Lower lobe of right lung (tissue), 2 donors: ENCODE measurements around the gene ECHS1. TPM values are rescaled to one million over a fixed set of nuclear protein-coding genes. Genes with fewer than 3 reads are reported as not detected.
A peak's percentile ranks its signal among the peaks of the same experiment; 100 is the strongest.
"Not testable (repeated sequence)": the region's sequence is repeated elsewhere in the genome, so short reads cannot be mapped to it uniquely, and the experiment has no call there.

Experiments used
- ATAC-seq, 2 donors: fragments of 200-7000 bp; cut with Tn5 transposase; one replicate each; pipeline ENCODE4 v1.9.1; 2020 to 2022; ENCODE audit warnings: mild to moderate bottlenecking in 2 of 2, moderate library complexity in 2 of 2
- DNase-seq: peaks from one replicate; pipeline ENCODE4 v3.0.0-alpha.2; 2020
- H3K27ac ChIP-seq: fragments of 200-600 bp; one replicate; pipeline ENCODE4 v1.8.0; 2022
- H3K27me3 ChIP-seq: fragments of 200-600 bp; one replicate; pipeline ENCODE4 v1.8.0; 2022; ENCODE audit warnings: low read depth
- H3K36me3 ChIP-seq: fragments of 200-600 bp; one replicate; pipeline ENCODE4 v1.8.0; 2022; ENCODE audit warnings: mild to moderate bottlenecking
- H3K4me1 ChIP-seq: fragments of 200-600 bp; one replicate; pipeline ENCODE4 v1.8.0; 2022
- H3K4me3 ChIP-seq: fragments of 200-600 bp; one replicate; pipeline ENCODE4 v1.8.0; 2022; ENCODE audit warnings: mild to moderate bottlenecking
- H3K9me3 ChIP-seq: fragments of 200-600 bp; one replicate; pipeline ENCODE4 v1.8.0; 2022
- intact Hi-C: fragments of 100-400 bp; cut with DNase I; formaldehyde crosslinking; loops from one replicate; pipeline ENCODE4 v1.11.0; 2022
- total RNA-seq: library from RNA; stranded (reverse); fragmentation: NEBNext Ultra II Directional; extraction: Animal tissue kit (Norgen Biotek cat#: 25700); gene quantifications from one replicate; pipeline ENCODE4 v1.2.1, GENCODE V29; 2021
- TF ChIP-seq, protein P1 (sequence below): fragments of 200-600 bp; IDR thresholded peaks from one replicate; pipeline ENCODE4 v1.8.0; 2022; ENCODE audit warnings: antibody characterized with exemption, mild to moderate bottlenecking
- donor health status: DM: no; HTN: yes; CAD: no; lungs with severe emphysema.

Gene ECHS1
- total RNA-seq, 1 donor from 2014 or later, result 59.5 TPM

DNA sequence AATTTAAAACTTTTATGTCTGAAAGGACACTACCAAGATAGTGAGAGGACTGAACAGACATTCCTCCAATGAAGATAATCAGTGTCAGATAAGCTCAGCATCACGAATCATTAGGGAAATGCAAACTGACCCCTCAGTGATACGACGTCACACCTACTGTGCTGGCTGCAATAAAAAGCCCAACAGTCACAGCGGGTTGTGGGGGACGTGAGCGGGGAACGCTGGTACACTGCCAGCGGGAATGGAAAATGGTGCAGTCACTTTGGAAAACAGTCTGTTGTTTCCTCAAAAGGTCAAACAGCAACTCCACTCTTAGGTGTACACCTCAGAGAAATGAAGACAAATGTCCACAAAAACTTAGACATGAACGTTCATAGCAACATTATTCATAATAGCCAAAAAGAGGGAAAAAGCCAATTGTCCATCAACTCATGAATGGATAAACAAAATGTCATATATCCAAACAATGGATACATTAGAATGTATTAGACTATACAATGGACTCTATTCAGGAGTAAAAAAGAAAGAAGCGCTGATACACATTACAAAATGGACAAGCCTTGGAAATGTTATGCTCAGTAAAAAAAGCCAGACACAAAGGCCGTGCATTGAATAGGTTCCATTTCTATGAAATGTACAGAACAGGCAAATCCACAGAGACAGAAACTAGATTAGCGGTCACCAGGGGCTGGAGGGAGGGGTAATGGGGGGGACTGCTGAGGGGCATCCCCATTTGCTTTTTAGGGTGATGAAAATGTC, 2.4 kb upstream of the ECHS1 start:
- ATAC-seq (no peak), DNase-seq (no peak)
- Histone ChIP-seq H3K27ac (no peak overlapping the region), H3K4me1 (peaks cover 37% of the 10 kb centered on the region), H3K4me3 (no peak overlapping the region), H3K36me3 (peaks cover 10% of the 10 kb centered on the region), H3K27me3 (no peaks in the 10 kb centered on the region), H3K9me3 (no peaks in the 10 kb centered on the region)
- intact Hi-C loops, result no loop called here
- TF ChIP-seq, protein P1, sequence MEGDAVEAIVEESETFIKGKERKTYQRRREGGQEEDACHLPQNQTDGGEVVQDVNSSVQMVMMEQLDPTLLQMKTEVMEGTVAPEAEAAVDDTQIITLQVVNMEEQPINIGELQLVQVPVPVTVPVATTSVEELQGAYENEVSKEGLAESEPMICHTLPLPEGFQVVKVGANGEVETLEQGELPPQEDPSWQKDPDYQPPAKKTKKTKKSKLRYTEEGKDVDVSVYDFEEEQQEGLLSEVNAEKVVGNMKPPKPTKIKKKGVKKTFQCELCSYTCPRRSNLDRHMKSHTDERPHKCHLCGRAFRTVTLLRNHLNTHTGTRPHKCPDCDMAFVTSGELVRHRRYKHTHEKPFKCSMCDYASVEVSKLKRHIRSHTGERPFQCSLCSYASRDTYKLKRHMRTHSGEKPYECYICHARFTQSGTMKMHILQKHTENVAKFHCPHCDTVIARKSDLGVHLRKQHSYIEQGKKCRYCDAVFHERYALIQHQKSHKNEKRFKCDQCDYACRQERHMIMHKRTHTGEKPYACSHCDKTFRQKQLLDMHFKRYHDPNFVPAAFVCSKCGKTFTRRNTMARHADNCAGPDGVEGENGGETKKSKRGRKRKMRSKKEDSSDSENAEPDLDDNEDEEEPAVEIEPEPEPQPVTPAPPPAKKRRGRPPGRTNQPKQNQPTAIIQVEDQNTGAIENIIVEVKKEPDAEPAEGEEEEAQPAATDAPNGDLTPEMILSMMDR, result no peak

DNA sequence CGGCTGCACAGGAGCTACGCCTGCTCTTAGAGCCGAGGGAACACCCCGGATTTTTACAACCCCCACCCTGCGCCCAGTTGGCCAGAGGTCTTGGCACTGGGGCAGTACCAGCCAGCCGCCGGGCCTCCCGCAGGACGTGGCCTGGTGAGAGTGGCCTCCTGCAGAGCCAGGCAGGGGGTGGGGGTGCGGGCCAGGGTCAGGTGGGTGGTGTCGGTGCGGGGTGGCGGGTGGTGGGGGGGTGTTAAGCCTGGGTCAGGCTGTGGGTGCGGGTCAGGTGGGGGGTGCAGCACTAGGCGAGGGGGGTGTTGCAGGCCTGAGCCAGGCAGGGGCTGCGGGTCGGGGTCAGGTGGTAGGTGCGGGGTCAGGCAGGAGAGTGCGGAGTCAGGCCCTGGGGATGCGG, 647 bp downstream of the ECHS1 start:
- peak; percentile 55 for DNase-seq
- peaks cover 40% of the 10 kb centered on the region for H3K36me3 ChIP-seq
- H3K4me1 ChIP-seq, result peaks cover 18% of the 10 kb centered on the region
- no peaks in the 10 kb centered on the region for H3K9me3 ChIP-seq
- TF ChIP-seq, protein P1, result no peak
- intact Hi-C loops, result no loop called here
- peak overlapping the region; percentile 70 for H3K4me3 ChIP-seq
- no peaks in the 10 kb centered on the region for H3K27me3 ChIP-seq
- no peak overlapping the region for H3K27ac ChIP-seq
- ATAC-seq, result peak; percentile 2 to 3

DNA sequence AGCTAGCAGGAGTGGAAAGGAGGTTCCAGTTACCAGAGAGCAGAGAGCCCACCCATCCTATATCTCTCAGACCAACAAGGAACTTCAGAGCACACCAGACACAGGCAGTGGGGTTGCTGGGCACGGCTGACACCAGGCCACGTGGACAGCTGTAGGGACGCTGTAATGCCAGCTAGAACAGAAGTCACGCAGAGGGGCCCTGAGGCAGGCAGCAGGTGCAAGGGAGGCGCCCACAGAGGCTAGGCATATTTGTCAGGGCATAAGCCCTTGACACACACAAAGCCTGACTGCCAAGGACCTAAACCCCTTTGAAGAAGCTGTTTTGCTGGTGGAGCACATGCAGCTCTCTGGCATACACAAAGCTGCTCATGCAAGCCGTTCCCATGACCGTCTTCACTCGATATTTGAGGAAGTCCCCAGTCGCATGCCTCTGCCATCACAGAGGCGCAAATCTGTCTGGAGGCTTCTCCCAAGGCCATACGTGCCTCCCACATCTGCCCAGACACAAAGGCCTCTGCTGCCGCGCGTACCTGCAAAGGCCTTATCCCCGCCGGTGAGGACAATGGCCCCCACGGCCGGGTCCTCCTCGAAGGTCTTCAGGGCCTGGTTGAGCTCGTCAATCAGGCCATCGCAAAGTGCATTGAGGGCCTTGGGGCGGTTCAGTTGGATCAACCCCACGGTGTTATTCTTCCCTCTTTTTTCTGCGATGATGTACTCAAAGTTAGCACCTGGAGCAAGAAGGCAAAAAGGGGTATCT, 2.9 kb downstream of the ECHS1 start:
- no peak for ATAC-seq
- Histone ChIP-seq H3K27ac (no peak overlapping the region), H3K4me1 (peaks cover 17% of the 10 kb centered on the region), H3K9me3 (no peaks in the 10 kb centered on the region), H3K4me3 (no peak overlapping the region), H3K36me3 (peaks cover 63% of the 10 kb centered on the region), H3K27me3 (no peaks in the 10 kb centered on the region)
- peak; percentile 38 for DNase-seq
- intact Hi-C loops, result no loop called here
- TF ChIP-seq, protein P1, result no peak

DNA sequence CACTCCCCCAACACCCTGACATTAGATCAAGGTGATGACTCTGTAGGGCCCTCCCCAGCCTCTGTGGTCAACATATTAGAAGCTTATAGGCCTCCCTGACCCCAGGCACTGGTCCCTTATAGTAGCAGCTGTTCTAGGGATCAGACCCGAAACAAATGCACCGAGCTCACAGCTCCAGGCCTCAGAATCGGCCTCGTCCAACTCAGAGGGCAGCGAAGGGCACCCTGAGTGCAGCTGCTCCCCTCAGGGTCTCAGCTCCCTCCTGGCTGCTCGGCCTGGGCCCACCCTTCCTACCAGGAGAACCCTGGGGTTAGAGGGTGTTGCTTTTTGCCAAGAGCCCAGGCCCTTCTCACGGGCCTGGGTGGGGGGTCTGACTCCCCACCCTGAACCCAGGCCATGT, 5.0 kb downstream of the ECHS1 start:
- peaks cover 77% of the 10 kb centered on the region for H3K36me3 ChIP-seq
- H3K27me3 ChIP-seq, result no peaks in the 10 kb centered on the region
- TF ChIP-seq, protein P1, result no peak
- DNase-seq (no peak), ATAC-seq (no peak)
- H3K4me3 ChIP-seq, result no peak overlapping the region
- no peak overlapping the region for H3K27ac ChIP-seq
- H3K4me1 ChIP-seq, result peaks cover 9% of the 10 kb centered on the region
- intact Hi-C loops, result no loop called here
- H3K9me3 ChIP-seq, result no peaks in the 10 kb centered on the region

DNA sequence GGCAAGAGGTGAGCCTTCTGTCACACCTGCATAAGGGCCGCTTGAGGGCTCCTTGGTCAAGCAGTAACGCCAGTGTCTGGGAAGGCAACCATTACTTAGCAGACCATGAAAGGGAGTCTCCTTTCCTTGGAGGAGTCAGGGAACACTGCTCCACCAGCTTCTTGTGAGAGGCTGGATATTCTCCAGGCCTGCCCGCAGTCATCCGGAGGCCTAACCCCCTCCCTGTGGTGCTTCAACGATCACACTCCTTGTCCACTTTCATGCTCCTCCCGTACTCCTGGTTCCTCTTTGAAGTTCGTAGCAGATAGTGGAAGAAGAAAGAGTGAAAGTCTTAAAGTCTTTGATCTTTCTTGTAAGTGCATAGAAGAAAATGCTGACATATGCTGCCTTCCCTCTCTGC, 5.7 kb downstream of the ECHS1 start:
- H3K27ac ChIP-seq, H3K4me3 ChIP-seq, DNase-seq, ATAC-seq, H3K4me1 ChIP-seq, intact Hi-C loops, H3K9me3 ChIP-seq, H3K27me3 ChIP-seq: not testable (repeated sequence)
- H3K36me3 ChIP-seq, result peaks cover 83% of the 10 kb centered on the region

DNA sequence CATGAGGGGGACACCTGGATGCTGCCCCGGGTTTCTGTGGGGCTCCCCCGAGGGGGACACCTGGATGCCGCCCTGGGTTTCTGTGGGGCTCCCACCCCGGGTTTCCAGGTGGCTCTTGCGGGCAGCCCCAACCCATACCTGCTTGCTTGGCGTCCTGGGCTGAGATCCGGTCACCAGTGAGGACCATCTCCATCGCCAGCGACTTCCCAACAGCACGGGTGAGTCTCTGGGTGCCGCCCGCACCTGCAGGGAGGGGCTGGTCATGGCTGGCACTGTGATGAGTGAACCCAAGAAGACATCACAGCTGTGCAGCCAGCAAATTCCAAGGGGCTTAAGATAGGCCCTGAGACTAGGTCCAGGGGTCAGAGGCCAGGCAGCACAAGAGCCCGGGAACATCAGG, 6.4 kb downstream of the ECHS1 start:
- peaks cover 91% of the 10 kb centered on the region for H3K36me3 ChIP-seq
- ATAC-seq (no peak), DNase-seq (no peak)
- TF ChIP-seq, protein P1, result no peak
- no peaks in the 10 kb centered on the region for H3K9me3 ChIP-seq
- intact Hi-C loops, result no loop called here
- no peaks in the 10 kb centered on the region for H3K27me3 ChIP-seq
- H3K4me1 ChIP-seq, result peaks cover under 1% of the 10 kb centered on the region
- H3K4me3 ChIP-seq, result no peak overlapping the region
- no peak overlapping the region for H3K27ac ChIP-seq
